Naive thymus-derived CD4-positive, alpha-beta T cell (primary cell): ENCODE measurements around the gene ZNF429. TPM values are rescaled to one million over a fixed set of nuclear protein-coding genes. Genes with fewer than 3 reads are reported as not detected.
"Not testable (repeated sequence)": the region's sequence is repeated elsewhere in the genome, so short reads cannot be mapped to it uniquely, and the experiment has no call there.

Experiments
- ATAC-seq: fragments of 150-1000 bp; cut with Tn5 transposase; 2 replicates; pipeline ENCODE4 v1.10.0; 2021; ENCODE audit warnings: mild to moderate bottlenecking, moderate library complexity
- CTCF ChIA-PET: fragments of 350-600 bp; sonication (Branson Sonifier 250); formaldehyde crosslinking; loops from one replicate; lab custom pipeline; 2021; ENCODE audit warnings: antibody characterized with exemption; lab: Charles Lee
- POLR2A ChIA-PET: fragments of 350-600 bp; sonication (Branson Sonifier 250); formaldehyde crosslinking; loops from one replicate; lab custom pipeline; 2021; ENCODE audit warnings: antibody characterized with exemption, inconsistent platforms; lab: Charles Lee
- DNase-seq, 9 donors: peaks; one replicate each; pipeline versions ENCODE4 v3.0.0 to v3.0.0-alpha.2; 2020 to 2022; ENCODE audit warnings: mixed read lengths in 1 of 9
- H3K27ac ChIP-seq: one replicate; pipeline ENCODE4 v1.7.0; 2013; ENCODE audit warnings: mild to moderate bottlenecking, low read depth, low read length, moderate library complexity
- H3K27me3 ChIP-seq, 2 donors: one replicate each; pipeline ENCODE4 v1.7.0; 2013; ENCODE audit warnings: low read length in 2 of 2, mild to moderate bottlenecking in 2 of 2, moderate library complexity in 2 of 2; ENCODE audit not compliant: control insufficient read depth in 2 of 2, insufficient read depth in 2 of 2
- H3K36me3 ChIP-seq, 3 experiments: 1 replicate in 2 of 3; 2 replicates in 1 of 3; pipeline ENCODE4 v1.7.0; 2013; ENCODE audit warnings: low read length in 3 of 3, mild to moderate bottlenecking in 3 of 3, moderate library complexity in 1 of 3; ENCODE audit not compliant: insufficient read depth in 3 of 3, control insufficient read depth in 2 of 3
- H3K4me1 ChIP-seq, 2 donors: one replicate each; pipeline ENCODE4 v1.7.0; 2013; ENCODE audit warnings: low read length in 2 of 2, mild to moderate bottlenecking in 2 of 2, moderate library complexity in 1 of 2; ENCODE audit not compliant: control insufficient read depth in 2 of 2, insufficient read depth in 2 of 2
- H3K4me3 ChIP-seq: 2 replicates; pipeline ENCODE4 v1.7.0; 2013; ENCODE audit warnings: mild to moderate bottlenecking, low read length
- H3K9me3 ChIP-seq, 3 experiments: 1 replicate in 2 of 3; 2 replicates in 1 of 3; pipeline ENCODE4 v1.7.0; 2013; ENCODE audit warnings: low read length in 3 of 3; ENCODE audit not compliant: control insufficient read depth in 2 of 3
- H3K27ac Mint-ChIP-seq, 9 donors: one replicate each; pipeline ENCODE4 v1.8.0; 2020 to 2022; ENCODE audit warnings: mixed read lengths in 9 of 9, mild to moderate bottlenecking in 8 of 9, moderate library complexity in 5 of 9, inconsistent platforms in 2 of 9
- H3K27me3 Mint-ChIP-seq, 5 donors: one replicate each; pipeline ENCODE4 v1.8.0; 2021 to 2022; ENCODE audit warnings: mixed read lengths in 5 of 5, mild to moderate bottlenecking in 1 of 5
- H3K36me3 Mint-ChIP-seq, 5 donors: one replicate each; pipeline ENCODE4 v1.8.0; 2020 to 2022; ENCODE audit warnings: mixed read lengths in 5 of 5, mild to moderate bottlenecking in 3 of 5, inconsistent platforms in 1 of 5
- H3K4me1 Mint-ChIP-seq, 7 donors: one replicate each; pipeline ENCODE4 v1.8.0; 2020 to 2022; ENCODE audit warnings: mixed read lengths in 7 of 7, mild to moderate bottlenecking in 3 of 7, inconsistent platforms in 1 of 7
- H3K4me3 Mint-ChIP-seq, 10 donors: one replicate each; pipeline ENCODE4 v1.8.0; 2020 to 2022; ENCODE audit warnings: mild to moderate bottlenecking in 10 of 10, mixed read lengths in 10 of 10, moderate library complexity in 6 of 10, inconsistent platforms in 2 of 10
- H3K9me3 Mint-ChIP-seq, 11 donors: one replicate each; pipeline ENCODE4 v1.8.0; 2020 to 2022; ENCODE audit warnings: mixed read lengths in 11 of 11, mild to moderate bottlenecking in 4 of 11, inconsistent platforms in 1 of 11, moderate library complexity in 1 of 11
- intact Hi-C, 2 donors: fragments of 100-400 bp; cut with micrococcal nuclease; formaldehyde crosslinking; loops; one replicate each; pipeline ENCODE4 v1.15.1; 2023
- polyA plus RNA-seq, 2 donors: library from polyadenylated mRNA; unstranded; fragments of 300-500 nt; fragmentation: Illumina TruSeq; gene quantifications; one replicate each; pipeline ENCODE4 v1.2.3, GENCODE V29; 2021
- total RNA-seq, 6 experiments: library from RNA in 5 of 6; stranded (reverse) in 5 of 6; gene quantifications; 1 replicate in 5 of 6; 2 replicates in 1 of 6; pipeline ENCODE4 v1.2.3 and lab custom pipeline; 2021 to 2026

Gene ZNF429
- total and polyA plus RNA-seq, 7 experiments from 2014 or later: 6.4 to 37.1 (median 30.3) TPM

DNA sequence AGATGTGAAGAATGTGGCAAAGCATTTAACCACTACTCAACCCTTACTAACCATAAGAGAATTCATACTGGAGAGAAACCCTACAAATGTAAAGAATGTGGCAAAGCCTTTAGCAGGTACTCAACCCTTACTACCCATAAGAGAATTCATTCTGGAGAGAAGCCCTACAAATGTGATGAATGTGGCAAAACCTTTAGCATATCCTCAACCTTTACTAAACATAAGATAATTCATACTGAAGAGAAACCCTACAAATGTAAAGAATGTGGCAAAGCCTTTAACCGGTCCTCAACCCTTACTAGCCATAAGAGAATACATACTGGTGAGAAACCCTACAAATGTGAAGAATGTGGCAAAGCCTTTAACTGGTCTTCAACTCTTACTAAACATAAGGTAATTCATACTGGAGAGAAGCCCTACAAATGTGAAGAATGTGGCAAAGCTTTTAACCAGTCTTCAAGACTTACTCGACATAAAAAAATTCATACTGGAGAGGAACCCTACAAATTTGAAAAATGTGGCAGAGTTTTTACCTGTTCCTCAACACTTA, 31.4 kb downstream of the ZNF429 start:
- peaks cover 22 to 69% (median 59%) of the 10 kb centered on the region in 5 donors for H3K36me3 Mint-ChIP-seq
- Histone ChIP-seq H3K36me3 (peaks cover 14 to 36% (median 23%) of the 10 kb centered on the region in 3 experiments), H3K9me3 (peaks cover 16 to 48% (median 18%) of the 10 kb centered on the region in 3 experiments)
- H3K27ac ChIP-seq, H3K4me3 ChIP-seq, CTCF ChIA-PET, H3K27me3 ChIP-seq, H3K4me1 ChIP-seq, ATAC-seq, DNase-seq, H3K27ac Mint-ChIP-seq, intact Hi-C loops, H3K27me3 Mint-ChIP-seq, H3K4me1 Mint-ChIP-seq: not testable (repeated sequence)
- H3K4me3 Mint-ChIP-seq: peak overlapping the region in 1 of 10 donors; percentile 16
- peaks cover 0 to 81% (median 53%) of the 10 kb centered on the region in 11 donors for H3K9me3 Mint-ChIP-seq
- POLR2A ChIA-PET: interaction anchor here (1.3 kb wide), 1 partner anchor 31 kb away, joined by 3 read pairs; the partner anchor contains the start of gene ZNF429

DNA sequence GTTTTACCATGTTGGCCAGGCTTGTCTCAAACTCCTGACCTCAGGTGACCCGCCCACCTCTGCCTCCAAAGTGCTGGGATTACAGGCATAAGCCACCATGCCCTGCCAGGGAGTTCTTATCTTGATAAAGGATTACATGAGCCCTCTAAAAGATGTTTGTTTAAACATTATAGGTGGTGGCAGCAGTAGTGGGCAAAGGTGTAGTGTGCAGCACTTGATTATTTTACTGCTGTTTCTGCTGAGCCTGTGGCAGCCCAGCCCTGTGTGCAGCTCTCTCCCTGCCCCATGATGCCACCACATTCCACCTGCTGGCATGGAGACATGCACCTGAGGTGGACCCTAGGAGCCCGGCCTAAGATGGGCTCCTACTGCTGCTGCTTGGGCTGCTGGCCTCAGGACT, 54.0 kb downstream of the ZNF429 start:
- Mint-ChIP-seq H3K4me3 (no peak overlapping the region), H3K36me3 (peaks cover 0 to 60% (median 54%) of the 10 kb centered on the region in 5 donors), H3K27ac (no peak overlapping the region), H3K4me1 (peaks cover 0 to 9% (median 1%) of the 10 kb centered on the region in 7 donors), H3K9me3 (peaks cover 0 to 87% (median 29%) of the 10 kb centered on the region in 11 donors), H3K27me3 (no peaks in the 10 kb centered on the region)
- intact Hi-C loops: no loop called here
- H3K4me3 ChIP-seq: no peak overlapping the region
- peaks cover 0 to 14% (median 0%) of the 10 kb centered on the region in 3 experiments for H3K36me3 ChIP-seq
- H3K27me3 ChIP-seq: no peaks in the 10 kb centered on the region
- H3K9me3 ChIP-seq: peaks cover 0 to 45% (median 4%) of the 10 kb centered on the region in 3 experiments
- H3K4me1 ChIP-seq: no peaks in the 10 kb centered on the region
- CTCF ChIA-PET: no interaction called here
- H3K27ac ChIP-seq: no peak overlapping the region
- ATAC-seq (no peak), DNase-seq (no peak)
- POLR2A ChIA-PET: interaction anchor here (0.9 to 1.4 kb wide), 2 partner anchors 9 to 10 kb away, joined by 3 read pairs; no protein-coding TSS in a partner anchor

DNA sequence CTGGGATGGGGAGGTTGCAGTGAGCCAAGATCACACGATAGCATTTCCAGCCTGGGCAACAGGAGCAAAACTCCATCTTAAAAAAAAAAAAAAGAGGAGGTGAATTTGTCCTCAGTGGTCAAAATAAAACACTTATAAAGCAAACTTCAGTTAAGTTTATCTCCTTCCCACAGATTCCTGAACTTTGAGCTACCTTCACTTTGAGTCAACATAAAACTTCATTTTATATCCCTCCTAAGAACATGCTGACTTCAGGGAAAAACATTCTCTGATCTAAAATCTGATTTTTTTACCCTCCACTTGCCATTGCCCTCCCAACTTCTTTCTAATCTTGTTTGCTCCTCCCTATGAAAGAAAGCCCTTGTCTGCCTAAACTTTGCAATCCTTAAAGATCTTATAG, 59.0 kb downstream of the ZNF429 start:
- peaks cover 4 to 46% (median 36%) of the 10 kb centered on the region in 5 donors for H3K36me3 Mint-ChIP-seq
- Histone ChIP-seq H3K27me3 (no peaks in the 10 kb centered on the region), H3K4me1 (no peaks in the 10 kb centered on the region), H3K36me3 (peaks cover 0 to 6% (median 0%) of the 10 kb centered on the region in 3 experiments), H3K4me3 (no peak overlapping the region), H3K27ac (no peak overlapping the region), H3K9me3 (peaks cover 0 to 15% (median 0%) of the 10 kb centered on the region in 3 experiments)
- intact Hi-C loops: no loop called here
- H3K27me3 Mint-ChIP-seq: no peaks in the 10 kb centered on the region
- DNase-seq (no peak), ATAC-seq (no peak)
- peak overlapping the region in 1 of 10 donors; percentile 5 for H3K4me3 Mint-ChIP-seq
- CTCF ChIA-PET: interaction anchor here (0.5 kb wide), 1 partner anchor 79 kb away, joined by 3 read pairs; no protein-coding TSS in a partner anchor
- H3K9me3 Mint-ChIP-seq: peaks cover 0 to 83% (median 25%) of the 10 kb centered on the region in 11 donors
- peaks cover 0 to 44% (median 24%) of the 10 kb centered on the region in 7 donors for H3K4me1 Mint-ChIP-seq
- POLR2A ChIA-PET: no interaction called here
- H3K27ac Mint-ChIP-seq: peak overlapping the region in 2 of 9 donors; percentile 19 to 28

DNA sequence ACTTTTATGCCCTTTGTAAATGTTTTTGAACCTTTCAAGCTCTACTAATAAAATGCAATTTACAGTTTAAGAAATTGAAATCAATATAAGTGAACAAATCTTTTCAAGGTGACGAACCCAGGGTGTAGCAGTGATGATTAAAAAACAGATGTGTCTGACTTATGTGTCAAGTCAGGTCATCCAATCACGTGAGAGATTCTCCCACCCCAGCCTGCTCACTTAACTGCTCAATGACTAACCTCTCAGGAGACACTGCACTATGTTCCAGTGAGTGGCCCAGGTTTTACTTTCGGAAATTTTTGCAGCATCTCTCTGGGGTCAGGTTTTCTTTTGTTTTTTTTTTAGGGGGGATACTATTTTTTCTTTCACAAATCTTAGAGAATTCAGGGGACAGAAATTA, 60.7 kb downstream of the ZNF429 start:
- Histone ChIP-seq H3K27me3 (no peaks in the 10 kb centered on the region), H3K36me3 (peaks cover 0 to 3% (median 0%) of the 10 kb centered on the region in 3 experiments), H3K4me3 (no peak overlapping the region), H3K27ac (no peak overlapping the region), H3K4me1 (no peaks in the 10 kb centered on the region), H3K9me3 (peaks cover 0 to 13% (median 0%) of the 10 kb centered on the region in 3 experiments)
- ATAC-seq (no peak), DNase-seq (no peak)
- ChIA-PET CTCF (no interaction called here), POLR2A (interaction anchor here (0.6 kb wide), 1 partner anchor 12 kb away, joined by 3 read pairs; no protein-coding TSS in a partner anchor)
- intact Hi-C loops: loop anchor here in 1 of 2 donors (5.0 kb wide), 2 partner anchors 111 to 131 kb away; no protein-coding TSS in a partner anchor
- Mint-ChIP-seq H3K27ac (peak overlapping the region in 2 of 9 donors; percentile 49 to 79), H3K9me3 (peaks cover 0 to 83% (median 13%) of the 10 kb centered on the region in 11 donors), H3K4me1 (peaks cover 0 to 51% (median 24%) of the 10 kb centered on the region in 7 donors), H3K36me3 (peaks cover 11 to 46% (median 34%) of the 10 kb centered on the region in 5 donors), H3K4me3 (peak overlapping the region in 3 of 10 donors; percentile 34 to 63 (median 49)), H3K27me3 (no peaks in the 10 kb centered on the region)

DNA sequence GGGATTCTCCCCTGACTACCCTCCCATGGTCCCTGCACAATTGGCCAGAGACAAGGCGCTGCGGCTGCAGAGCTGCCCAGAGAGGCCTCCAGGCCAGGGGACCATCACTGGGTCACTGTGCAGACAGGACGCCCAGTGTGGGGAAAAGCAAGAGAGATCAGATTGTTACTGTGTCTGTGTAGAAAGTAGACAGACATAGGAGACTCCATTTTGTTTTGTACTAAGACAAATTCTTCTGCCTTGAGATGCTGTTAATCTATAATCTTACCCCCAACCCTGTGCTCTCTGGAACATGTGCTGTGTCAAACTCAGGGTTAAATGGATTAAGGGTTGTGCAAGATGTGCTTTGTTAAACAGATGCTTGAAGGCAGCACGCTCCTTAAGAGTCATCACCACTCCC, 62.4 kb downstream of the ZNF429 start:
- H3K36me3 ChIP-seq, H3K4me3 ChIP-seq, DNase-seq, H3K4me1 ChIP-seq, H3K27me3 ChIP-seq, H3K27ac ChIP-seq, ATAC-seq, H3K27me3 Mint-ChIP-seq, CTCF ChIA-PET: not testable (repeated sequence)
- peaks cover 0 to 11% (median 0%) of the 10 kb centered on the region in 3 experiments for H3K9me3 ChIP-seq
- H3K4me3 Mint-ChIP-seq: peak overlapping the region in 9 of 10 donors; percentile 40 to 99 (median 65)
- intact Hi-C loops: loop anchor here in 1 of 2 donors (2.0 to 5.0 kb wide), 5 partner anchors 19 to 645 kb away; partner anchors contain the start of genes ZNF493 and ZNF85
- H3K27ac Mint-ChIP-seq: peak overlapping the region in 5 of 9 donors; percentile 1 to 96 (median 69)
- H3K9me3 Mint-ChIP-seq: peaks cover 0 to 84% (median 14%) of the 10 kb centered on the region in 11 donors
- H3K36me3 Mint-ChIP-seq: peaks cover 11 to 39% (median 29%) of the 10 kb centered on the region in 5 donors
- POLR2A ChIA-PET: interaction anchor here (1.0 kb wide), 1 partner anchor 15 kb away, joined by 3 read pairs; no protein-coding TSS in a partner anchor
- H3K4me1 Mint-ChIP-seq: peaks cover 0 to 47% (median 24%) of the 10 kb centered on the region in 7 donors

DNA sequence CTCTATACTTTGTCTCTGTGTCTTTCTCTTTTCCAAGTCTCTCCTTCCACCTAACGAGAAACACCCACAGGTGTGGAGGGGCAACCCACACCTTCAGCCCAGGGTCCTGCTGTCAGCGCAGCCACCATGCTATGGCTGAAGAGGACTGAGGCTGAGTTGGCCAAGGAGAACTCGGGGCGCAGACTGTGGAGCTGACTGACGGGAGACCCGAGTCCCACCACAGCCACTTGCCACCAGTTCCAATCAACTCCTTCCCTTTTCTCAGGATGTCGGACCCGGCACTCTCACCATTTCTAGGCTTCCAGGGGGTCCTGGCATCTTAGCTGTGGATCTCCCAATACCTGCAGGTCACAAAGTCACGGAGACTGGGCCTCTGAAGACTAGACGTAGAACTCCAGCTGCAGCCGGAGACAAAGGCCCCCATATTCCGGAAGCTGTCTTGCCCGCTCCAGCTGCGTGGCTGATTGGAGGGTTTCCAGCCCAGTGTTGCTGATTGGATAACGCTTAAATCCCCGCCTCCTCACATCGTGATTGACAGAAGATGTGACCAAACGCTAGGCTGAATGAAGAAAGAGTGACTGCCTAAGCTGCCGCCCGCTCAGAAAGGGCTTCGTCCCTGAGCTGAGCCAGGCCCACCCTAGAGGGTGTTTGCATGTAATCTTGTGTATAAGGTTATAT, 63.6 kb downstream of the ZNF429 start:
- peak overlapping the region; percentile 64 for H3K4me3 ChIP-seq

More for the DNA sequence above, 63.6 kb downstream of the ZNF429 start:
- DNase-seq (peak; percentile 54 to 94 (median 89)), ATAC-seq (peak; percentile 99)
- Mint-ChIP-seq H3K36me3 (peaks cover 6 to 32% (median 21%) of the 10 kb centered on the region in 5 donors), H3K9me3 (peaks cover 0 to 78% (median 12%) of the 10 kb centered on the region in 11 donors), H3K4me1 (peaks cover 0 to 44% (median 24%) of the 10 kb centered on the region in 7 donors), H3K27ac (peak overlapping the region; percentile 94 to 99 (median 96)), H3K4me3 (peak overlapping the region; percentile 85 to 99 (median 94)), H3K27me3 (no peaks in the 10 kb centered on the region)
- CTCF ChIA-PET: interaction anchor here (0.6 to 2.3 kb wide), 4 partner anchors 11 to 247 kb away, joined by 3 to 9 read pairs (median 6); partner anchors contain the start of gene ZNF429
- Histone ChIP-seq H3K27ac (peak overlapping the region; percentile 71), H3K9me3 (peaks cover 0 to 11% (median 0%) of the 10 kb centered on the region in 3 experiments), H3K27me3 (no peaks in the 10 kb centered on the region), H3K4me1 (no peaks in the 10 kb centered on the region), H3K36me3 (no peaks in the 10 kb centered on the region)
- POLR2A ChIA-PET: interaction anchor here (0.6 to 5.1 kb wide), 22 partner anchors 9 to 1792 kb away, joined by 3 to 144 read pairs (median 3); partner anchors contain the start of genes ZNF253, ZNF429, ZNF43 and ZNF431
- intact Hi-C loops: loop anchor here (1.0 to 5.0 kb wide), 11 partner anchors 11 to 646 kb away; partner anchors contain the start of genes ZNF429 (in 2 of the 2), ZNF100 (in 1 of the 2), ZNF43 (in 1 of the 2) and ZNF493 (in 1 of the 2)
